ENCODE measurements around the gene SMIM45.

SMIM45 gene

DNA sequence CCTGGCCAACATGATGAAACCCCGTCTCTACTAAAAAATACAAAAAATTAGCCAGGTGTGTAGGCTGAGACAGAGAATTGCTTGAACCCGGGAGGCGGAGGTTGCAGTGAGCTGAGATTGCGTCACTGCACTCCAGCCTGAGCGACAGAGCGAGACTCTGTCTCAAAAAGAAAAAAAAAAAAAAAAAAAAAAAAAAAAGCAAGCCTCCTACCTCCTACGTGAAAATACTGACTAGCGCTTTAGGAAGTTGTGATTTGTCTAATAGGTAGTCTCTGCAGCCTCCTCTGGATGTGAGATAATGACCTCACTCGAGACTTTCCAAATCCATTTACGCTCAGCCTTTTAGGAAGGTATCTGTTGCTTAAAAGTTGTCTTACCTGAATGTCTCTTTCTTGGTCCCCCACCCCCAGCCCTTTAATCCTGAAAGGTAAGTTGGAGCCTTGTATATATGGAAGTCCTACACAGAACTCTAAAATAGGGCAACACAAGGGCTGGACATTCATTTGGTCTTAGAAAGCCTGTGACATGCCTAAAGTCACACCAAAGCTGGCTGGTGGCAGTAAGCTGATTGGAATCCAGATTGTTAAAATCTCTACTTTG, 22.8 kb downstream of the SMIM45 start:
- DNase-seq, result no peak

DNA sequence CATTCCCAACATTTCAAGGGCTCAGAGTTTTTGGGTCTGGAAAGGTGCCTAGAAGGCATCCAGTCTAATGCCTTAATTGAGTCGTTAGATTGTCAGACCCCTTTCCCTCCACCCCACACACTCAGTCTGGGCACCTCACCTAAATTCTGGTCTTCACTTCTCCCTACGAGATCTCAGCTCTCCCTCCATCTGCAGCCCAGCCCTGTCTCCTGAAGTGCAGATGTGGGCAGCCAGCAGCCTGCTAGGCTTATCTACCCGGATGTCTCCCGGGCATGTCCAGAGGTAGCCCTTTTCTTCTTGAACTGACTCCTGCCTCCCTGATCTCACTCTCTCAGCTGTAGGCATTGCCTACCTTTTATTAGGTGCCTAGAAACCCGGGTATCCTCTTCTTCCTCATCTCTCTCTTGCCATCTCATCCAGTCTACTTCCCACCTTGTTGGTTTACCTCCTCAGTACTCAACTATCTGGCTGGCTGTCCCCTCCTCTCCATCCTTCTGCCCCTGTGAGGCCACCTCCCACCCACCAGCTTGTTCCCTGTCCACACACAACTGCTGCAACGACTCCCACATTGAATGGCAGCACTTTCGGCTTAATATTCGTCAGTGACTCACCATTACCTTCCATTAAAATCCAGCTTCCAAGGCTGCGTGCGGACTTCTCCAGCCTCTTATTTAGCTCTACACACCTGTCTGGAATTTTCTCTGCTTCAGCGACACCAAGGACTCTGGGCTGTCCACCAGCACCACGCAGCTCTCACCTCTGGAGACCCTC, 23.5 kb downstream of the SMIM45 start:
- DNase-seq, result no peak

DNA sequence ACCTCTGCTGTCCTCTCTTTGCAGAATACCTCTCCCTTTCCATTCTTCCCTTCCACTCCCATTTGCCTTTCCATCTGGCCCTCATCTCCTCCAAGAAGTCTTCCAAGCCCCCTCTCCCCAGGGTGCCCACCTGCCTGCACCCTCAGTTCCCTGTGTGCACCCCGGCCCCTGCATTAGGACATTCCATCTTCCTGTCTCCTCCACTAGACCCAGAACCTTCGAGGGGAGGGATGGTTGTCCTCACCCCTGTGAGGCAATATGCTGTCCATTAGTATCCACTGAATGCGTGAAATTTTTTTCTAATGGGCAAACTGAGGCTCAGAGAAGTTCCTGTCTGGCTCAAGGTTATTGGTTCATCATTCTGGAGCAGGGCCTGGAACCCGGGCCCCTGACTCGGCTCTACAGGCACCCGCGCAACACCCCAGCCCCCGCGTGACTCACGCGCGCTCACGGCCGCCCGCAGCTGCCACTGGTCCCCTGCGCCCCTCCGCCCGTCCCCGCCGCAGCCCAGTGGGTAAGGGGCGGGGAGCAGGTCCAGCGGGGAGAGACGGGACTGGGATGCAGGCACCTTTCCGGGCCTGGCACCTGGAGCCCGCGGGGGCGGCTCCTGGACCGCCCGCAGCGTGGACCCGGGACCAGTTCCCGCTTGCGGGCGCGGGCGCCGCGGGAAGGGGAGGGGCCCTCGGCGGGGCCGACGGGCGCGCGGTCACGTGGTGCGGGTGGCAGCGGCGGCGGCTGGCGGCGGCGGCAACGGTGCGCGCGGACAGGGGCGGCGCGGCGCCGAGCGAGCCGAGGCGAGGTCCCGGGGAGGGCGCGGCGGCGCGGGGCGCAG, 24.3 kb downstream of the SMIM45 start:
- DNase-seq, result no peak

DNA sequence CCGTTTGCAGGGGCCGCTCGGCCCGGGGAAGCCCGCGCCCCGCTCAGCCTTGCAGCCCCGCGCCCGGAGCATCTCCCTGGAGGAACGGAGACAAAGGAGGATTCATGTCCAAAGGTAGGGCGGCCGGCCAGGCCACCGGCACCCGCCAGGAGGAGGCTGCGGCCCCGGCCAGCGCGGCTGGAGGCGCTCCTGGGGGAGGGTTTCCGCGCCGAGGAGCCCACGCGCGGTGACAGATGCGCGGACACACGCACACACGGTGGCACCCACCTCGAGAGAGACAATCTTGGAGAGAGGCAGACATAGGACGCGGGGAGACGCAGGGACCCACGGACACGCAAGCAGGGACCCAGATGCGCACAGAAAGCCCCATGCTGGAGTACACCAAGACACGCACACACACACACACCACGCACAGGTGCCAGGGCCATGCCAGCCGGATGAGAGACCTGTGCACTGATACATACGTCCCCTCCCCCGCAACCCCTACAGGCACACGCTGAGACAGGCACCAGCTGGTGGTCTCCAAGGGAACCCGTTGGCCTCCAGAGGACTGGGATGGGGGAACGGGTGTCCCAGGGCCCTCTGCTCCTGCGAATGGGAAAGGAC, 25.1 kb downstream of the SMIM45 start:
- no peak for DNase-seq

DNA sequence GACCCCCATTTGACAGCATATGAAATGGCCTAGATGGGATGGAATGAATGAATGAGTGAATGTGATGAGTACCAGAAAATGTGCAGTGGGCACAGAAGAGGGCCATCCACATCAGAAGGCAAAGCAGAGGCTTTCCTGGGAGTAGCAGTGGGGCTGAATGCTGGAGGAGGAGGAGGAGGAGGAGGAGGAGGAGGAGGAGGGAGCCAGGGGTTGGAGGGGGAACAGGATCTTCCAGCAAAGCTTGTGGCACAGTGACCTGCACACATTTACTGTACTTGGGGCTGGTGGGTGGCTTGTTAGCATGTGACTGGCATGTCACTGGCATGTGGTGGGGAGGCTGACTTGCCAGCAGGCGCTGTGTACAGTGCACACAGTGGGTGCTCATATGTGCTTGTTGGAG, 26.8 kb downstream of the SMIM45 start:
- DNase-seq, result no peak

DNA sequence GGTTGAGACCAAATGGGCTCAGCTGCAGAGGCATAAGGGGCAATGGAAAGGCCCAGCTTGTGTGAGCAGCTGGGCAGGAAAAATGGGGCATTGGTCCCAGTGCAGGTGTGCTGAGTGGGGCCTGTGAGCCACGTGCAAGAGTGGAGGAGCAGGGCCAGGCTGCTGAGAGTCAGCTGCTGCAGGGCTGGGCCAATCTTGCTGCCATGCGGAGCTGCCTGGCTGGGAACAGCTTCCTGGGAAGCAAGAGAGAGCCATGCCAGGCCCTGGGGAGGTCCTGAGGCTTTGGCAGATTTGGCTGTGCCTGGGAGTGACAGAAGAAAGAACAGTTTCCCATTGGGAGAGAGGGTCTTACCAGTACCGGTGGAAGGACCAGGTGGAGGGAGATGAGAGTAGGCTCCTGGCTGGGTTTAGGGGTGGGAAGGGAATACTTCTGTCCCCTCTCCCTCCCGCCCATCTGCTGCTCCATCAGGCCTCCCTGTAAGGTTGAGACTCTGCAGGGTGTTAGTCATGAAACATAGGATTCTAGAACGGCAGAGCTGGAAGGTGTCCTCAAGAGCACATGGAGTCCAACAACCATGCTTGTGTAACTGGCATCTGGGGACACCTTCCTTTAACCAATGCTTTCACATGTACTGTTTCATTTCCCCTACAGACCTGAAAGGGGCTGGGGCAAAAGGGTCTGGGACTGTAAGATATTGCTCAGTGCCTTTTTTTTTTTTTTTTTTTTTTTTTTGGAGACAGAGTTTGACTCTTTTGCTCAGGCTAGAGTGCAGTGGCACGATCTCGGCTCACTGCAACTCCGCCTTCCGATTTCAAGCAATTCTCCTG, 27.7 kb downstream of the SMIM45 start:
- DNase-seq, result no peak

DNA sequence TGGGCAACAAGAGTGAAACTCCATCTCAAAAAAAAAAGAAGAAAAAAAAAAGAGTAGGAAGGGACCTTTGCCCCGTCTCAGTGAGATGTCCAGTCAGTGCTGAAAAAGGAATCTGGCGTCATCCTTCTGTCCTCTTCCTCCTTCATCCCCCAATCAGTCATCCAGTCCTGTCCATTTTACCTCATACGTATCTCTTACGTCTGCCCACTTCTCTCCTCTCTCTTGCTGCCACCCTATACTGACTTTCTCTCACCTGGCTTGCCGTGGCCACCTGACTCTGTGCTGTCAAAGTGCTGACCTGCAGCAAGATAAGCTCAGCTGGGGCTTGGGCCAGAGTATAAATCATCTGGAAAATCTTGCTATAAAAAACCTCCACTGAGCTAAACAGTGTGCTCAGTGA, 30.9 kb downstream of the SMIM45 start:
- DNase-seq, result no peak

DNA sequence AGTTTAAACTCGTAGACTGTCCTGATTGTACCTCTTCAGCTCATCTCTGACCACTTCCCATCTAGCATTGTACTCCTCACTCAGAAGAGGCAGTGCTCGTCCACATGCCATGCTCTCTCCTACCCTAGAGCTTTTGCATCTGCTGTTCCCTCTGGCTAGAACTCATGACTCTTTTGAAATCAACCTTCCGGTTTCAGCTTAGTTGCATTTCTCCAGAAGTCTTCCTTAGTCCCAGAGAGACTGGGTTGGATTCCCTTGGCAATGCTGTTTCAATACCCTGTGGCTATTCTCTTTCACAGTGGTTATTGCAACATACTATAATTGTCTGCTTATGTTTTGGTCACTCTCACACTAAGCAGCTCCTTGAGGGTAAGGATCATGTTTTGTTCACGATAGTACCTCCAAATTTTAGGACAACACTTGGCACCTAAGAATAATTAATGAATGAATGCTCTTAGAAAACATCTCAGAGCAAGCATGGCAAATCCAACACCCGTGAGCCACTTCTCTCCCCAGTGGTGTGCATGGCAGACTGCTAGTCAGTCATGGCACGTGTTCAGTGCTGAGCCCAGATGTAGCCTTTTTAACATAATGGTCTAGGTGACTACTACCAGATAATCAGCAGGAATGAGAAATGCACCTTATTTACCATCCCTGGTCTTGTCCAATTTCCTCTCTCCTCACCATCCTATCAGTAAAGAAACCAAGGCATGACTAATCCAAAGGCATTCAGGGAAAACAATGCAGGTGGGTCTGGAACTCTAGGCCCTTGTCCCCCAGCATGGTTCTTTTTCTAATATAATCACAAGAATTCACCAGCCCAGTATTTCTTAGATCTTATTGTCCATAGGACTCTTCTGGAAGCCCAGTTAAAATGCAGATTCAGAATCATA, 31.8 kb downstream of the SMIM45 start:
- no peak for DNase-seq

DNA sequence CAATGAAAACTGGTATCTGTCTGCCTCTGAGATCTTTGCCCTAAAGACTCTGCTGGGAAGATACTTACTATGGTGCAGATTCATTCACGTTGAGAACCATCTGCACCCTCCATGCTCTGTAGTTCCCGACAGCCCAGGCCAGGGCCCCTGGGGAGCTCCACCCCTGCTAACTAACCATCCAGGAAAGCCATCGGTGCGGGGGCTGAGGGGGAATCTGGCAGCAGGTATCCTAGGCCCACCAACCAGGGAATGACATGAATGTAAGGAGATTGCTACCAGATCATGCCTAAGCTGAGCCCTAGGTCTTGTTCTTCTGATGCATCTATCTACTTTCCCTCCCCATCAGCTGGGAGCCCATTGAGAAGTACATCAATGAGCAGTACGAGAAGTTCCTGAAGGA, 35.3 kb downstream of the SMIM45 start:
- DNase-seq, result no peak

DNA sequence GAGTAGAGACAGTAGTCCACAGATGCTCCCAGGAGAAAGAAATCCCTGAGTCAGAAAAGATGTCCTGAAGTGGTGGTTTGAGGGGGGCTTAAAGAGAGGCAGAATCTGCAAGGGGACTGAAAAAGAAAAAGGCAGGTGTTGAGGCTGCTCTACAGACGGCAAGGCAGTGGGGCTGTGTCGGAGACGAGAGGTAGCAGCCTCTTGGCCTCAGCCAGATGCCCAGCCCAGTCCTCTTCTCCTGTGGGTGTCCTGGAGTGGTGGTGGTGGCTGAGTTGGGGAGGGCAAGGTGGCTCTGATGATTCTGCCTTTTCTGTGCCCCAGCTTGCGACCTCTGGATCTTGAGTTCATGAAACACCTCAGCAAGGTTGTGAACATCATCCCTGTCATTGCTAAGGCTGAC, 37.3 kb downstream of the SMIM45 start:
- no peak for DNase-seq

DNA sequence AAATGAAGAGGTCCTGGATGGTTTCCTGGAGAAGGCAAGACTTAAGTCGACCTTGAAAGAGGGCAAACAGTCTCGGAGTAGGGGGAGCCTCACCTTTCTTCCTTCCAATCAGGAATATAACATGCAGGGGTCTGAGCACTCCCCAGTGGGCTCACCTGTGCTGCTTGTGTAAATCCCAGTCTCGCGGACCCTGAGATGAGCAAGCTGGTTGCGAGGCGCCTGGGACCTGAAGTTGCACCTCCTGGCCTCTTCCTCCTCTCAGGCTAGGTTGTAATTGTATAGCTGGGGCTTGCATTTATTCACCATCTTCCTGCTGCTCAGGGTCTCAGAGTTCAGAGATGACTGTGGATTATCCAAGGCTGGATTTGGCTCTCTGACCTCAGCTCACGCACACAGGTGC, 39.2 kb downstream of the SMIM45 start:
- no peak for DNase-seq

DNA sequence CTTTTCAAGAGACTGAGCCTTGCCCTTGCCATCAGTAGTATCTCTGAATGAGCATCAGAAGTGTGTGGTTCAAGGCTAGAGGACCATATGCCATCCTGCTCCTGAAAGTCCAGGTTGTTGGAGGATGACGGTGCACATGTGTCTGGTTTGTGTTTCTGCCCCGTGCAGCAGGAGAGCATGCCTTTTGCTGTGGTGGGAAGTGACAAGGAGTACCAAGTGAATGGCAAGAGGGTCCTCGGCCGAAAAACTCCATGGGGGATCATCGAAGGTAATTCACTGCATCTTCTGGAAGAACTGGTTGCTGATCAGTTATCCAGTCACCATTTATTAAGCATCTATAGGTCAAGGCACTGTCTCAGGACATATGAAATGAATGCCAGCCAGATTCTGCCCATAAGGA, 40.5 kb downstream of the SMIM45 start:
- no peak for DNase-seq

DNA sequence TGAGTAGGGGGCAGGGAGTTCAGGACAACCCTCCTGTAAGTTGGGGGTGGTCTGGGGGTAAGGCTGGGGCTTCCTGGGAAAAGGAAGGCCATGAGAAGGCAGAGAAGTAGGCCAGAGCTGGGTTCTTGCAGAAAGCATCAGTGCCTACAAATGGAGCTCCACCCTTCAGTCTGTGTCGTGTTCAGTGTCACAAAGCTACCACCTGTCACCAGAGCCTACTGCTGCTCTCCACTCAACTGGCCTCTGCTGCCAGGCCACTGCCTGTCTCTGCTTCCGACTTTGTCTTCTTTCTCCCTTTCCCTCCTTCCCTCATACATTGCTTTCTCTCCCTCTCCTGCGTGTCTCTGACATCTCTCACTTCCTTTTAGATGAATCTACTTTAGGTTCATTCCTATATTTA, 43.3 kb downstream of the SMIM45 start:
- no peak for DNase-seq

DNA sequence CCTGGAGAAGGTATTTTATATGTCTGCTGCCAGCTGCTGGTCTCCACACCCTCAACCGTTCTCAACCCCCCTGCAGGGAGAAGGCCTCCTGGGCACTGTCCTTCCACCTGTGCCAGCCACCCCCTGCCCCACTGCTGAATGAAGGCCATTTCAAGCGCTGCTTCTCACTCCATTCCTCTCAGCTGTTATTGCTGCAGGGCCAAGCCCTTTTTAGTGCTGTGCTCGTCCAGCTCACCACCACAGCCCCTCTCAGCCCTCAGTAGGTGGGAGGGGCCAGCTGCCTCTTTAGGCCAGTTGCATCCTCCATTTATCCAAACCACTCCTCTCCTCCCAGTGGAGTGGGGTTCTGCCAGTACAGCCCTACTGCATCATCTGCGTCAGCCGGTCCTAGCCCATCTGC, 44.9 kb downstream of the SMIM45 start:
- DNase-seq, result no peak

DNA sequence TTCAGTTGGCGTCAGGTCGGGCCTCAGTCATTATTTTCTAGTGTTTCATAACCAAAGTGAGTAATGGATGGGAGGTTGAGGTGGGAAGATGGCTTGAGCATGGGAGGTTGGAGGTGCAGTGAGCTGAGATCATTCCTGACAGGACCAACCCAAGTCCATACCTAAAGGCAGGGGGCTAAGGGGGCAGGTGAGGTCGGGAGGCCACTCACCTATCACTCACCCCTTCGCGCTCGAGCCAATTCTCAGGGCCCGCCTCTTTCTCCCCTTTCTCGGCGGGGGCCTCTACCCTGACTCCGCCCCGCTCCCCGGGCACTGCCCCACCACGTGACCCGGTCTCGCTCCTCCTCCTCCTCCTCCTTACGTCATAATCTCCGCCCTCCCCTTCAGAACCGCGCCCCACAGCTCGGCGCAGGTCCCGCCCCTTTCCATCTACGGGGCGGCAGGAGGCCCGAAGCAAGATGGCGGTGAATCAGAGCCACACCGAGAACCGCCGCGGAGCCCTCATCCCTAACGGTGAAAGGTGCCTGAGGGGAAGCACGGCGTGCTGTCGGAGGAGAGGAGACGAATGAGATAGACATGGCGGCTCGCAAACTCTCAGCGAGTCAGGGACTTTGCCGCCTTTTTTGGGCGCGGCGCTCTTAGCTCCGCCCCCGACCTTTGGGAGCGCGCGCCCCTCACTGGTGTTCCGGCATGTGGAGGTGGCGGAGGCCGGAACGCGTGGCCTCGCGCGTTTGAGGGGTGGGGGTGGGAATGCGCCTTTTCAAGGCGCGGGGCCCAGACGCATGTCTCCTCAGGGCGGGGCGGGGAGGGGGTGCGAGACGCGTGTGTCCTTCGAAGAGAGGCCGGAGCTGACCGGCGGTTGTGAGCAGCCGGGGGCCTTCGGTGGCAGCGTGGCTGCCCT, 46.7 kb downstream of the SMIM45 start, which contains the start of gene WBP2NL:
WBP2NL (plus strand) TSS at position 428 of the 901 bp plus-strand sequence; CDS start at position 459, 31 bp downstream.
- no peak for DNase-seq

DNA sequence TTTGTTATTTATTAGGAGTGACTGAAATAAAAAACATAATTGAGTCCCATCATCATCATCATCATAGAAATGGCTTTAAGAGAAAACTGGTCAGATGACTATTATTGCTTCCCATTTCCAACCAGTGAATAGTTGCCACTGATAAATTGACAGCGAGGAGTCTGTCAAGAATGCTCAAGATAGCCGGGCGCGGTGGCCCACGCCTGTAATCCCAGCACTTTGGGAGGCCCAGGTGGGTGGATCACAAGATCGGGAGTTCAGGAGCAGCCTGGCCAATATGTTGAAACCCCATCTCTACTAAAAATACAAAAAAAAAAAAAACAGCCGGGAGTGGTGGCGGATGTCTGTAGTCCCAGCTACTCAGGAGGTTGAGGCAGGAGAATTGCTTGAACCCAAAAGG, 48.5 kb downstream of the SMIM45 start:
- DNase-seq, result no peak

DNA sequence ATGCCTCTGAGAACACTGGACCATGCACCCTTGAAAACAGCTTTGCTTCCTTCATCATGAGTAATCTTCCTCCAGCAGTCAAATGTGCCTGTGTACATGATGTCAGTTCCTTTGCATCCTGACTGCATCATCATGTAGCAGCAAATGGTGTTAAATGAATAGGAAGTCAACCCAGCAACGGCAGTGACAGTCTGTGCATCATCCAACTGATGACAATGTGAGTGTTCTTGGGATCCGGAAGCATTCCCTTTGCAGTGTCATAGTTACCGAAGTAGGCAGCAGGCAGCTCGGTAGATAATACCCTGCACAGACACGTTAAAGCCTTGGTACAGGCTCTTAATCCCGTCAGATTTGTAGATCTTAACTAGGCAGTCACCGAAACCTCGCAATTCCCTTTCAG, 49.2 kb downstream of the SMIM45 start:
- no peak for DNase-seq

DNA sequence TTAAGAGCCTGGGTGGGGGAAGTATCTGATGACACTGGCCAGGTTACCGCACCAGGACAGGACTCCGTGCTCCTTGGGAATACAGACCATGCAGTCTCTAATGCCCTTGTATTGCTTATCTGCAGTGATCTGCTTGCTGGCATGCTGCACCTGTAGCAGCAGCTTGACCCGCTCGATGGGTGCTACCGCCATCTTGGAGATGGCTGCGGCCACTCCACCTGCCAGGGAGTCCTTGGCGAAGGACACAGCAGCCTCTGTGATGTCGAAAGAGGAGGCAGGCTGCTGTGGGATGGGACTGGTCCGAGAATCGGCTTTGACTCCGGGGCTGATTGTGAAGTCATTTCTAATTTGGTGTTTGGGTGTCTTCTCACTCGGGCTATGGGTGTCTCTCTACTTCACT, 49.8 kb downstream of the SMIM45 start:
- DNase-seq, result no peak

DNA sequence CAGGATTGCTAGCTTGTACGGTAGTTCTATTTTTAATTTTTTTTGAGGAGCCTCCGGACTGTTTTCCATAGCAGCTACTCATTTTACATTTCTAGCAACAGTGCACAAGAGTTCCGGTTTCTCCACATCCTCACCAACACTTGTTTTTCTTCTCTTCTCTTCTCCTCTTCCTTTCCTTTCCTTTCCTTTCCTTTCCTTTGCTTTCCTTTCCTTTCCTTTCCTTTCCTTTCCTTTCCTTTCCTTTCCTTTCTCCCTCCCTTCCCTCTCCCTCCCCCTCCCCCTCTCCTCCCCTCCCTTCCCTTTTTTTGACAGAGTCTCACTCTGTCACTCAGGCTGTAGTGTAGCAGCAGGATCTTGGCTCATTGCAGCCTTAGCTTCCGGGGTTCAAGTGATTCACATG, 56.0 kb downstream of the SMIM45 start:
- no peak for DNase-seq

Data from NCI-H226 (cell line).